GDM1 (cell line): ENCODE data around the gene SPRY4.
"Not testable (repeated sequence)": the region's sequence is repeated elsewhere in the genome, so short reads cannot be mapped to it uniquely, and the experiment has no call there.

Experiments
- DNase-seq: peaks from one replicate; lab custom pipeline; 2025; lab: John Stamatoyannopoulos, UW

The SPRY4 gene

GRCh38 chr5:142324871-142325724 lies at the start of gene SPRY4:
SPRY4 (minus strand) TSS chr5:142325021; CDS start chr5:142315108, 9,913 bp downstream.
- DNase-seq: peak; percentile 85

GRCh38 chr5:142368529-142368928 lies 43.7 kb upstream of the SPRY4 start:
- no peak for DNase-seq

GRCh38 chr5:142366007-142366406 lies 41.2 kb upstream of the SPRY4 start:
- no peak for DNase-seq

GRCh38 chr5:142364251-142365145 lies 39.7 kb upstream of the SPRY4 start:
- no peak for DNase-seq

GRCh38 chr5:142363619-142363963 lies 38.8 kb upstream of the SPRY4 start:
- no peak for DNase-seq

GRCh38 chr5:142362193-142362592 lies 37.4 kb upstream of the SPRY4 start:
- not testable (repeated sequence) for DNase-seq

GRCh38 chr5:142360607-142361120 lies 35.8 kb upstream of the SPRY4 start:
- DNase-seq: no peak

GRCh38 chr5:142360051-142360498 lies 35.3 kb upstream of the SPRY4 start:
- DNase-seq: no peak

GRCh38 chr5:142358648-142359047 lies 33.8 kb upstream of the SPRY4 start:
- no peak for DNase-seq

GRCh38 chr5:142358121-142358520 lies 33.3 kb upstream of the SPRY4 start:
- DNase-seq: no peak

GRCh38 chr5:142357469-142358090 lies 32.8 kb upstream of the SPRY4 start:
- no peak for DNase-seq

- peak; percentile 62 for DNase-seq
Measured at GRCh38 chr5:142356716-142357468, 32.1 kb upstream of the SPRY4 start.

- no peak for DNase-seq
Measured at GRCh38 chr5:142356349-142356715, 31.5 kb upstream of the SPRY4 start.

- DNase-seq: no peak
Measured at GRCh38 chr5:142353071-142353472, 28.3 kb upstream of the SPRY4 start.

GRCh38 chr5:142350021-142350420 lies 25.2 kb upstream of the SPRY4 start:
- DNase-seq: no peak

- no peak for DNase-seq
Measured at GRCh38 chr5:142346706-142347105, 21.9 kb upstream of the SPRY4 start.

GRCh38 chr5:142344915-142345314 lies 20.1 kb upstream of the SPRY4 start:
- DNase-seq: not testable (repeated sequence)

- no peak for DNase-seq
Measured at GRCh38 chr5:142343531-142343930, 18.7 kb upstream of the SPRY4 start.

GRCh38 chr5:142342128-142342981 lies 17.5 kb upstream of the SPRY4 start:
- DNase-seq: no peak

- DNase-seq: no peak
Measured at GRCh38 chr5:142339781-142340180, 15.0 kb upstream of the SPRY4 start.

GRCh38 chr5:142334538-142334937 lies 9.7 kb upstream of the SPRY4 start:
- no peak for DNase-seq
